Activated CD8-positive, alpha-beta memory T cell treated with anti-CD3 and anti-CD28 coated beads, Interleukin-2, amount 10 ng/mL, durations not matched to agents 7 days and 5 days (primary cell): ENCODE data around the gene OR6S1. TPM values are rescaled to one million over a fixed set of nuclear protein-coding genes. Genes with fewer than 3 reads are reported as not detected.
"Not testable (repeated sequence)": the region's sequence is repeated elsewhere in the genome, so short reads cannot be mapped to it uniquely, and the experiment has no call there.

Experiments
- ATAC-seq: fragments of 150-1000 bp; cut with Tn5 transposase; one replicate; pipeline ENCODE4 v1.10.0; 2021; ENCODE audit warnings: moderate library complexity
- CTCF ChIA-PET: fragments of 350-600 bp; sonication (Branson Sonifier 250); formaldehyde crosslinking; loops from one replicate; lab custom pipeline; 2021; ENCODE audit warnings: antibody characterized with exemption; lab: Charles Lee
- DNase-seq: peaks from one replicate; pipeline ENCODE4 v3.0.0-alpha.2; 2020
- H3K27ac Mint-ChIP-seq: one replicate; pipeline ENCODE4 v1.8.0; 2021; ENCODE audit warnings: mild to moderate bottlenecking, mixed read lengths
- H3K27me3 Mint-ChIP-seq: one replicate; pipeline ENCODE4 v1.8.0; 2021; ENCODE audit warnings: mixed read lengths
- H3K36me3 Mint-ChIP-seq: one replicate; pipeline ENCODE4 v1.8.0; 2021; ENCODE audit warnings: mild to moderate bottlenecking, mixed read lengths
- H3K4me1 Mint-ChIP-seq: one replicate; pipeline ENCODE4 v1.8.0; 2021; ENCODE audit warnings: mixed read lengths
- H3K4me3 Mint-ChIP-seq: one replicate; pipeline ENCODE4 v1.8.0; 2021; ENCODE audit warnings: mild to moderate bottlenecking, moderate library complexity, mixed read lengths
- H3K9me3 Mint-ChIP-seq: one replicate; pipeline ENCODE4 v1.8.0; 2022; ENCODE audit warnings: low read depth, mixed read lengths
- total RNA-seq, 2 experiments: library from RNA; stranded (reverse); gene quantifications; one replicate each; pipeline ENCODE4 v1.2.3, GENCODE V29; 2021

Gene OR6S1
- total RNA-seq, 2 experiments from 2014 or later, result not detected

GRCh38 chr14:20622816-20623291 lies 18.6 kb downstream of the OR6S1 start:
- no peak for DNase-seq
- Mint-ChIP-seq H3K27me3 (peaks cover 52% of the 10 kb centered on the region), H3K4me3 (peak overlapping the region; percentile 42), H3K36me3 (peaks cover 4% of the 10 kb centered on the region), H3K9me3 (peaks cover 3% of the 10 kb centered on the region), H3K27ac (no peak overlapping the region), H3K4me1 (peaks cover 58% of the 10 kb centered on the region)
- ATAC-seq, result no peak
- CTCF ChIA-PET, result interaction anchor here (0.8 to 2.7 kb wide), 9 partner anchors 9 to 251 kb away, joined by 3 to 16 read pairs (median 3); partner anchors contain the start of genes RNASE6 and TEP1

- peaks cover 4% of the 10 kb centered on the region for H3K36me3 Mint-ChIP-seq
- CTCF ChIA-PET, result interaction anchor here (1.2 kb wide), 1 partner anchor 350 kb away, joined by 3 read pairs; no protein-coding TSS in a partner anchor
- H3K27me3 Mint-ChIP-seq, result peaks cover 33% of the 10 kb centered on the region
- no peak overlapping the region for H3K4me3 Mint-ChIP-seq
- DNase-seq, result no peak
- peaks cover 52% of the 10 kb centered on the region for H3K4me1 Mint-ChIP-seq
- peaks cover 3% of the 10 kb centered on the region for H3K9me3 Mint-ChIP-seq
- H3K27ac Mint-ChIP-seq, result no peak overlapping the region
- ATAC-seq, result no peak
These were observed 20.6 kb downstream of the OR6S1 start for GRCh38 chr14:20620798-20621478.

- not testable (repeated sequence) for DNase-seq, ATAC-seq, H3K4me3 Mint-ChIP-seq, H3K27ac Mint-ChIP-seq, H3K9me3 Mint-ChIP-seq, H3K36me3 Mint-ChIP-seq
- CTCF ChIA-PET, result interaction anchor here (1.8 kb wide), 1 partner anchor 10 kb away, joined by 6 read pairs; no protein-coding TSS in a partner anchor
- Mint-ChIP-seq H3K4me1 (peaks cover 45% of the 10 kb centered on the region), H3K27me3 (peaks cover 23% of the 10 kb centered on the region)
These were observed 21.8 kb downstream of the OR6S1 start for GRCh38 chr14:20619688-20620087.

- DNase-seq, result no peak
These were observed 23.2 kb downstream of the OR6S1 start for GRCh38 chr14:20618271-20618749.

GRCh38 chr14:20617138-20618003 lies 24.1 kb downstream of the OR6S1 start:
- H3K9me3 Mint-ChIP-seq, result peaks cover 3% of the 10 kb centered on the region
- peaks cover 11% of the 10 kb centered on the region for H3K27me3 Mint-ChIP-seq
- peaks cover 2% of the 10 kb centered on the region for H3K36me3 Mint-ChIP-seq
- H3K27ac Mint-ChIP-seq, result no peak overlapping the region
- CTCF ChIA-PET, result no interaction called here
- ATAC-seq (no peak), DNase-seq (no peak)
- no peak overlapping the region for H3K4me3 Mint-ChIP-seq
- peaks cover 28% of the 10 kb centered on the region for H3K4me1 Mint-ChIP-seq

More at GRCh38 chr14:20618271-20618749, 23.2 kb downstream of the OR6S1 start:
- no peak for ATAC-seq
- Mint-ChIP-seq H3K36me3 (peaks cover 2% of the 10 kb centered on the region), H3K4me1 (peaks cover 38% of the 10 kb centered on the region), H3K9me3 (peaks cover 3% of the 10 kb centered on the region), H3K27ac (no peak overlapping the region), H3K4me3 (no peak overlapping the region), H3K27me3 (peaks cover 17% of the 10 kb centered on the region)
- CTCF ChIA-PET, result interaction anchor here (1.8 kb wide), 1 partner anchor 8 kb away, joined by 6 read pairs; no protein-coding TSS in a partner anchor

GRCh38 chr14:20615996-20616395 lies 25.5 kb downstream of the OR6S1 start:
- H3K4me3 Mint-ChIP-seq, result no peak overlapping the region
- peaks cover 10% of the 10 kb centered on the region for H3K27me3 Mint-ChIP-seq
- DNase-seq, result no peak
- H3K27ac Mint-ChIP-seq, result no peak overlapping the region
- no peak for ATAC-seq
- CTCF ChIA-PET, result interaction anchor here (2.8 kb wide), 1 partner anchor 10 kb away, joined by 7 read pairs; no protein-coding TSS in a partner anchor
- H3K9me3 Mint-ChIP-seq, result no peaks in the 10 kb centered on the region
- H3K4me1 Mint-ChIP-seq, result peaks cover 26% of the 10 kb centered on the region
- H3K36me3 Mint-ChIP-seq, result no peaks in the 10 kb centered on the region

- Mint-ChIP-seq H3K27ac (no peak overlapping the region), H3K27me3 (peaks cover 8% of the 10 kb centered on the region)
These were observed 27.3 kb downstream of the OR6S1 start for GRCh38 chr14:20614038-20614840.

DNA sequence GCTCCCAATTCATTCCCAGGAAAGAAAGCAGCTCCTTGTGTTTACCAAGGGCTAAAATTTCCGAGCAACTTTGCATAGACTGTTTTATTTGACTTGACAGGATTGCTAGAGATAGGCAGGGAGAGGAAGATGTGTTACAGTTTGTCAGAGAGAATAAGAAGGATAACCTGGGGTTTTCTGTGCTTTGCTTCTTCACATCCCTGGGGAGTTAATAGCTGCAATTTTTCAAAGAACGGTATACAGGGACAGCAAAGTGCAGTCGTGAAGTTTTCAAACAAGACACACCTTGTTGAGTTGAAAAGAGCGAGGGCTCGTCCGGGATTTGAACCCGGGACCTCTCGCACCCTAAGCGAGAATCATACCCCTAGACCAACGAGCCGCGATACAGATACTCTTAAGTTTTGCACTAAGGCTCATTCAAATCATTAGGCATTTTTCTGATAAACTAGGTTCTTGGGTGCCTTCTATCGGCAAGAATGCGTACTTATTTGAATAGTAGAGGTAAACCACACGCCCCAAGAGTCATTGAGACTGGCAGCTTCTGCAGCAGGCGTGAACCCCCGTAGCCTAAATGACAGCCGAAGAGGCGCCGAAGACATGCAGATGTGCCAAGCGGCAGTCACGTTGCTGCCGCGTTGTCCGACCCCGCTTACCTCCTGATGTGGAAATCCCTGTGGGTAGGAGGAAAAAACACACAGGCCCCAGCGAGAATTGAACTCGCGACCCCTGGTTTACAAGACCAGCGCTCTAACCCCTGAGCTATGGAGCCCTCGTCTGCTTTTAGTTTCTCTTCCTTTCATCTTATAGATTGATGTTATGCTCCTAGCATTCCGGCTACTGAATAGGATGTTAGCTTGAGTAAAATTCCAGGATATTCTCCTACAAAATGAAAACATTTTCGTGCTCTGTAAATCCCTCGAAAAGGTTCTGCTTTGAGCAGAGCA lies 28.1 kb downstream of the OR6S1 start:
- H3K27ac Mint-ChIP-seq, result no peak overlapping the region
- CTCF ChIA-PET, result interaction anchor here (0.6 to 3.3 kb wide), 24 partner anchors 10 to 286 kb away, joined by 3 to 28 read pairs (median 4); partner anchors contain the start of genes ANG, APEX1, CCNB1IP1 and OSGEP
- peaks cover 24% of the 10 kb centered on the region for H3K4me1 Mint-ChIP-seq
- no peak overlapping the region for H3K4me3 Mint-ChIP-seq
- no peaks in the 10 kb centered on the region for H3K9me3 Mint-ChIP-seq
- ATAC-seq, result peak; percentile 80
- H3K27me3 Mint-ChIP-seq, result no peaks in the 10 kb centered on the region
- no peaks in the 10 kb centered on the region for H3K36me3 Mint-ChIP-seq
- DNase-seq, result peak; percentile 91

More at GRCh38 chr14:20614038-20614840, 27.3 kb downstream of the OR6S1 start:
- ATAC-seq (peak; percentile 6), DNase-seq (no peak)
- H3K4me1 Mint-ChIP-seq, result peaks cover 26% of the 10 kb centered on the region
- CTCF ChIA-PET, result interaction anchor here (0.6 to 3.3 kb wide), 19 partner anchors 9 to 287 kb away, joined by 3 to 28 read pairs (median 5); partner anchors contain the start of genes ANG, APEX1, CCNB1IP1 and OSGEP
- no peaks in the 10 kb centered on the region for H3K9me3 Mint-ChIP-seq
- H3K36me3 Mint-ChIP-seq, result no peaks in the 10 kb centered on the region
- H3K4me3 Mint-ChIP-seq, result peak overlapping the region; percentile 21

- H3K9me3 Mint-ChIP-seq, result no peaks in the 10 kb centered on the region
- no peak overlapping the region for H3K4me3 Mint-ChIP-seq
- H3K27ac Mint-ChIP-seq, result no peak overlapping the region
- CTCF ChIA-PET, result interaction anchor here (1.2 to 3.3 kb wide), 11 partner anchors 11 to 286 kb away, joined by 3 to 28 read pairs (median 16); partner anchors contain the start of genes PARP2 and RNASE4
- H3K4me1 Mint-ChIP-seq, result peaks cover 21% of the 10 kb centered on the region
- ATAC-seq (no peak), DNase-seq (no peak)
- no peaks in the 10 kb centered on the region for H3K36me3 Mint-ChIP-seq
- H3K27me3 Mint-ChIP-seq, result no peaks in the 10 kb centered on the region
These were observed 29.1 kb downstream of the OR6S1 start for GRCh38 chr14:20612403-20612802.

- no peaks in the 10 kb centered on the region for H3K9me3 Mint-ChIP-seq
- no peaks in the 10 kb centered on the region for H3K36me3 Mint-ChIP-seq
- no peaks in the 10 kb centered on the region for H3K27me3 Mint-ChIP-seq
- no peak for ATAC-seq
- DNase-seq, result no peak
- H3K4me3 Mint-ChIP-seq, result no peak overlapping the region
- H3K27ac Mint-ChIP-seq, result no peak overlapping the region
- CTCF ChIA-PET, result interaction anchor here (1.4 to 6.7 kb wide), 7 partner anchors 20 to 284 kb away, joined by 4 to 89 read pairs (median 20); partner anchors contain the start of genes APEX1, OSGEP and RNASE4
- peaks cover 18% of the 10 kb centered on the region for H3K4me1 Mint-ChIP-seq
These were observed 30.2 kb downstream of the OR6S1 start for GRCh38 chr14:20611277-20611676.

- CTCF ChIA-PET, result interaction anchor here (0.7 to 6.7 kb wide), 28 partner anchors 9 to 293 kb away, joined by 3 to 89 read pairs (median 6); partner anchors contain the start of genes APEX1, CCNB1IP1, OSGEP and PIP4P1
- DNase-seq, result peak; percentile 83
- no peaks in the 10 kb centered on the region for H3K9me3 Mint-ChIP-seq
- peak; percentile 13 for ATAC-seq
- peaks cover 16% of the 10 kb centered on the region for H3K4me1 Mint-ChIP-seq
- no peak overlapping the region for H3K27ac Mint-ChIP-seq
- H3K36me3 Mint-ChIP-seq, result no peaks in the 10 kb centered on the region
- no peak overlapping the region for H3K4me3 Mint-ChIP-seq
- no peaks in the 10 kb centered on the region for H3K27me3 Mint-ChIP-seq
These were observed 31.3 kb downstream of the OR6S1 start for GRCh38 chr14:20610002-20610765.
